Liver (tissue), 9 donors: ENCODE results near the gene ADCY2. TPM values are rescaled to one million over a fixed set of nuclear protein-coding genes. Genes with fewer than 3 reads are reported as not detected.

Source experiments
- DNase-seq: peaks from one replicate; pipeline ENCODE4 v3.0.0-alpha.2; 2017; ENCODE audit warnings: low spot score
- H3K27ac ChIP-seq, 2 donors: one replicate each; pipeline ENCODE4 v1.7.0; 2013; ENCODE audit warnings: inconsistent platforms in 2 of 2, low read length in 2 of 2, control low read depth in 1 of 2, low read depth in 1 of 2, mild to moderate bottlenecking in 1 of 2
- H3K27me3 ChIP-seq, 4 donors: one replicate each; pipeline versions ENCODE4 v1.6.1 to v1.7.0; 2013; ENCODE audit warnings: low read length in 3 of 4, inconsistent platforms in 1 of 4, mild to moderate bottlenecking in 1 of 4, moderate library complexity in 1 of 4; ENCODE audit not compliant: control insufficient read depth in 4 of 4, insufficient read depth in 4 of 4
- H3K36me3 ChIP-seq, 4 donors: one replicate each; pipeline versions ENCODE4 v1.6.1 to v1.7.0; 2013; ENCODE audit warnings: low read length in 3 of 4, mild to moderate bottlenecking in 3 of 4, low read depth in 1 of 4, moderate library complexity in 1 of 4; ENCODE audit not compliant: control insufficient read depth in 4 of 4, insufficient read depth in 3 of 4
- H3K4me1 ChIP-seq, 4 donors: one replicate each; pipeline versions ENCODE4 v1.6.1 to v1.7.0; 2013; ENCODE audit warnings: low read length in 3 of 4, mild to moderate bottlenecking in 3 of 4, moderate library complexity in 1 of 4; ENCODE audit not compliant: control insufficient read depth in 4 of 4, insufficient read depth in 4 of 4
- H3K4me3 ChIP-seq, 3 donors: one replicate each; pipeline versions ENCODE4 v1.6.1 to v1.7.0; 2013; ENCODE audit warnings: low read length in 3 of 3, control low read depth in 1 of 3, low read depth in 1 of 3, mild to moderate bottlenecking in 1 of 3
- H3K9ac ChIP-seq, 2 donors: one replicate each; pipeline ENCODE4 v1.7.0; 2013; ENCODE audit warnings: low read length in 2 of 2, mild to moderate bottlenecking in 2 of 2, moderate library complexity in 2 of 2, control low read depth in 1 of 2, low read depth in 1 of 2
- H3K9me3 ChIP-seq, 4 donors: one replicate each; pipeline versions ENCODE4 v1.6.1 to v1.7.0; 2013; ENCODE audit warnings: low read length in 3 of 4; ENCODE audit not compliant: control insufficient read depth in 4 of 4
- ATF3 ChIP-seq: IDR thresholded peaks from 2 replicates; pipeline ENCODE4 v1.6.1; 2016; ENCODE audit warnings: antibody characterized with exemption
- CTCF ChIP-seq: fragments of 150-350 bp; IDR thresholded peaks from 2 replicates; pipeline ENCODE4 v1.5.1; 2017; ENCODE audit warnings: improper control_type of control experiment, low read depth, low read length; ENCODE audit not compliant: missing input control
- EGR1 ChIP-seq, 2 donors: IDR thresholded peaks; 2 replicates each; pipeline ENCODE4 v1.6.1; 2016 to 2018; ENCODE audit warnings: antibody characterized with exemption in 2 of 2, low read depth in 2 of 2
- FOXA2 ChIP-seq: IDR thresholded peaks from 2 replicates; pipeline ENCODE4 v1.6.1; 2016; ENCODE audit warnings: antibody characterized with exemption
- JUND ChIP-seq, 2 donors: IDR thresholded peaks; 2 replicates each; pipeline ENCODE4 v1.6.1; 2016; ENCODE audit warnings: antibody characterized with exemption in 2 of 2
- MAX ChIP-seq: IDR thresholded peaks from 2 replicates; pipeline ENCODE4 v1.6.1; 2016; ENCODE audit warnings: antibody characterized with exemption
- NR2F2 ChIP-seq: IDR thresholded peaks from 2 replicates; pipeline ENCODE4 v1.6.1; 2016; ENCODE audit warnings: antibody characterized with exemption
- RAD21 ChIP-seq, 2 donors: IDR thresholded peaks; 2 replicates each; pipeline ENCODE4 v1.6.1; 2016; ENCODE audit warnings: antibody characterized with exemption in 2 of 2, mild to moderate bottlenecking in 2 of 2
- REST ChIP-seq: IDR thresholded peaks from 2 replicates; pipeline ENCODE4 v1.6.1; 2016; ENCODE audit warnings: antibody characterized with exemption, mild to moderate bottlenecking
- SP1 ChIP-seq: IDR thresholded peaks from 2 replicates; pipeline ENCODE4 v1.6.1; 2018; ENCODE audit warnings: antibody characterized with exemption, mild to moderate bottlenecking
- TAF1 ChIP-seq: conservative IDR thresholded peaks from 2 replicates; pipeline ENCODE4 v1.6.1; 2016; ENCODE audit warnings: antibody characterized with exemption, mild to moderate bottlenecking
- YY1 ChIP-seq: IDR thresholded peaks from 2 replicates; pipeline ENCODE4 v1.6.1; 2016; ENCODE audit warnings: antibody characterized with exemption, mild to moderate bottlenecking
- whole genome bisulfite sequencing: extraction: QIAGEN DNeasy Blood & Tissue Kit; methylation state at CpG from one replicate; pipeline ENCODE4 v1.1.7; 2013; 5-methylcytosine and 5-hydroxymethylcytosine counted together
- polyA plus RNA-seq, 2 donors: library from polyadenylated mRNA; stranded (reverse) in 1 of 2; unstranded in 1 of 2; fragments of 200-250 nt in 1 of 2; fragments of >200 nt in 1 of 2; fragmentation: Nextera tagmentation in 1 of 2; extraction: Ambion mirVana in 1 of 2; gene quantifications; one replicate each; pipeline versions ENCODE4 v1.2.1 to v1.2.3, GENCODE V29; 2013 to 2015
- total RNA-seq, 2 donors: library from RNA; depleted of rRNA; stranded (reverse); fragments of >200 nt; gene quantifications; one replicate each; pipeline ENCODE4 v1.2.3, GENCODE V29; 2014
- donor health status: healthy.
- donor health status: healthy.
- donor health status: healthy.
- donor health status: healthy.
- donor health status: healthy.

The ADCY2 gene
- total and polyA plus RNA-seq, 4 donors: not detected

GRCh38 chr5:7436521-7436920, 40.6 kb downstream of the ADCY2 start (continued):
- TF ChIP-seq CTCF (no peak), SP1 (no peak), REST (no peak)

- Histone ChIP-seq H3K27ac (no peak overlapping the region), H3K27me3 (peaks cover 0 to under 1% (median 0%) of the 10 kb centered on the region in 4 donors), H3K9ac (no peak overlapping the region), H3K9me3 (peaks cover 0 to 3% (median 0%) of the 10 kb centered on the region in 4 donors), H3K4me1 (no peaks in the 10 kb centered on the region), H3K4me3 (no peak overlapping the region), H3K36me3 (no peaks in the 10 kb centered on the region)
- no peak for DNase-seq
- TF ChIP-seq RAD21 (IDR thresholded peaks at IDR 0.05) (no peak), NR2F2 (no peak)
- 88% methylated on average over 1 of the region's 1 CpG for WGBS
Measured at GRCh38 chr5:7437836-7438235, 41.9 kb downstream of the ADCY2 start.

GRCh38 chr5:7445068-7445467, 49.1 kb downstream of the ADCY2 start:
- WGBS: 32% methylated on average over 2 of the region's 2 CpGs
- Histone ChIP-seq H3K4me1 (no peaks in the 10 kb centered on the region), H3K27ac (no peak overlapping the region), H3K27me3 (peaks cover 0 to 7% (median 0%) of the 10 kb centered on the region in 4 donors), H3K4me3 (no peak overlapping the region), H3K9me3 (no peaks in the 10 kb centered on the region), H3K36me3 (no peaks in the 10 kb centered on the region), H3K9ac (no peak overlapping the region)
- no peak for TF ChIP-seq ATF3
- no peak for TF ChIP-seq JUND (IDR thresholded peaks at IDR 0.05)
- no peak for TF ChIP-seq MAX
- TF ChIP-seq SP1: no peak
- no peak for TF ChIP-seq EGR1 (IDR thresholded peaks at IDR 0.05; ENCODE audit: low read depth in 2 of 2)
- no peak for TF ChIP-seq TAF1
- TF ChIP-seq YY1: no peak
- TF ChIP-seq REST: no peak
- no peak for TF ChIP-seq NR2F2
- TF ChIP-seq FOXA2: no peak
- DNase-seq: no peak
